HepG2 (cell line): ENCODE measurements around the gene ARMC10. TPM values are rescaled to one million over a fixed set of nuclear protein-coding genes. Genes with fewer than 3 reads are reported as not detected.
A peak's percentile ranks its signal among the peaks of the same experiment; 100 is the strongest.

Experiments
- ADNP ChIP-seq: sonication (generic); formaldehyde crosslinking; IDR thresholded peaks from 2 replicates; pipeline ENCODE4 v1.4.0; 2020; ENCODE audit warnings: missing genetic modification reagents
- BORCS8-MEF2B ChIP-seq: sonication (generic); formaldehyde crosslinking; IDR thresholded peaks from 2 replicates; pipeline ENCODE4 v1.8.0; 2022; ENCODE audit warnings: mild to moderate bottlenecking, missing genetic modification reagents
- CHD2 ChIP-seq: IDR thresholded peaks from 2 replicates; pipeline ENCODE4 v1.6.1; 2011; ENCODE audit warnings: low read depth, low read length, improper control_type of control experiment
- CSRNP1 ChIP-seq: sonication (generic); formaldehyde crosslinking; IDR thresholded peaks from 2 replicates; pipeline ENCODE4 v1.8.1; 2023; ENCODE audit warnings: mild to moderate bottlenecking, missing genetic modification reagents
- ETS1 ChIP-seq: sonication (generic); formaldehyde crosslinking; IDR thresholded peaks from 2 replicates; pipeline ENCODE4 v1.4.0; 2020; ENCODE audit warnings: missing genetic modification reagents
- FLYWCH1 ChIP-seq: sonication (generic); formaldehyde crosslinking; IDR thresholded peaks from 2 replicates; pipeline ENCODE4 v1.8.1; 2023; ENCODE audit warnings: mild to moderate bottlenecking, missing genetic modification reagents
- FOXP4 ChIP-seq: sonication (generic); formaldehyde crosslinking; IDR thresholded peaks from 2 replicates; pipeline ENCODE4 v1.4.0; 2020; ENCODE audit warnings: missing genetic modification reagents
- HES4 ChIP-seq: sonication (generic); formaldehyde crosslinking; IDR thresholded peaks from 2 replicates; pipeline ENCODE4 v1.9.0; 2021; ENCODE audit warnings: mild to moderate bottlenecking, missing genetic modification reagents, borderline replicate concordance
- HMG20A ChIP-seq: IDR thresholded peaks from 2 replicates; pipeline ENCODE4 v1.6.1; 2016; ENCODE audit warnings: borderline replicate concordance
- HNRNPUL1 ChIP-seq: fragments of 200-400 bp; formaldehyde crosslinking; IDR thresholded peaks from 2 replicates; pipeline ENCODE4 v1.6.1; 2017; ENCODE audit warnings: low read depth, mild to moderate bottlenecking, low read length, moderate library complexity
- PPARG ChIP-seq: conservative IDR thresholded peaks from 2 replicates; pipeline ENCODE4 v1.6.1; 2016; ENCODE audit warnings: missing biosample characterization, missing genetic modification reagents
- RFX1 ChIP-seq: fragments of 450-650 bp; IDR thresholded peaks from 2 replicates; pipeline ENCODE4 v1.6.1; 2017
- SATB2 ChIP-seq: sonication (generic); formaldehyde crosslinking; IDR thresholded peaks from 2 replicates; pipeline ENCODE4 v1.5.0; 2020; ENCODE audit warnings: missing genetic modification reagents
- TARDBP ChIP-seq: sonication (generic); formaldehyde crosslinking; IDR thresholded peaks from 2 replicates; pipeline ENCODE4 v1.8.0; 2022; ENCODE audit warnings: mild to moderate bottlenecking, missing genetic modification reagents
- WIZ ChIP-seq: sonication (generic); formaldehyde crosslinking; IDR thresholded peaks from 2 replicates; pipeline ENCODE4 v1.5.1; 2020; ENCODE audit warnings: mild to moderate bottlenecking, missing genetic modification reagents
- ZFP62 ChIP-seq: sonication (generic); formaldehyde crosslinking; IDR thresholded peaks from 2 replicates; pipeline ENCODE4 v1.4.0; 2020; ENCODE audit warnings: missing genetic modification reagents
- ZNF256 ChIP-seq: sonication (generic); formaldehyde crosslinking; conservative IDR thresholded peaks from 2 replicates; pipeline ENCODE4 v1.4.0; 2020; ENCODE audit warnings: missing genetic modification reagents
- ZNF260 ChIP-seq: sonication (generic); formaldehyde crosslinking; IDR thresholded peaks from 2 replicates; pipeline ENCODE4 v1.4.0; 2020; ENCODE audit warnings: missing genetic modification reagents, low read depth, mild to moderate bottlenecking, borderline replicate concordance
- ZNF292 ChIP-seq: sonication (generic); formaldehyde crosslinking; IDR thresholded peaks from 2 replicates; pipeline ENCODE4 v1.8.1; 2022; ENCODE audit warnings: mild to moderate bottlenecking, low read depth, missing genetic modification reagents, borderline replicate concordance
- ZNF660 ChIP-seq: sonication (generic); formaldehyde crosslinking; IDR thresholded peaks from 2 replicates; pipeline ENCODE4 v1.5.1; 2020; ENCODE audit warnings: mild to moderate bottlenecking, low read depth, missing genetic modification reagents, borderline replicate concordance
- ZSCAN22 ChIP-seq: sonication (generic); formaldehyde crosslinking; IDR thresholded peaks from 2 replicates; pipeline ENCODE4 v1.4.0; 2020; ENCODE audit warnings: mild to moderate bottlenecking, missing genetic modification reagents
- ZSCAN31 ChIP-seq: sonication (generic); formaldehyde crosslinking; IDR thresholded peaks from 2 replicates; pipeline ENCODE4 v1.5.0; 2020; ENCODE audit warnings: low read depth, mild to moderate bottlenecking, missing genetic modification reagents
- polyA plus RNA-seq, 8 experiments: library from polyadenylated mRNA; depleted of rRNA in 3 of 8; stranded (reverse) in 7 of 8; unstranded in 1 of 8; fragments of >200 nt; fragmentation: Illumina TruSeq in 4 of 8; extraction: Trizol in 4 of 8; gene quantifications; 2 replicates each; pipeline versions ENCODE4 v1.2.1 to v1.2.3, GENCODE V29; 2011 to 2016; ENCODE audit warnings: low read depth in 4 of 8, missing spikeins in 1 of 8, mixed read lengths in 1 of 8; ENCODE audit not compliant: insufficient read depth in 1 of 8
- total RNA-seq, 5 experiments: library from RNA; depleted of rRNA; stranded (reverse); fragments of >200 nt; fragmentation: Illumina TruSeq; extraction: Trizol; gene quantifications; 2 replicates each; pipeline ENCODE4 v1.2.3, GENCODE V29; 2016; ENCODE audit warnings: low read depth in 1 of 5
- TF ChIP-seq, protein P1 (sequence below): sonication (generic); formaldehyde crosslinking; IDR thresholded peaks from 2 replicates; pipeline ENCODE4 v1.5.0; 2020; ENCODE audit warnings: missing genetic modification reagents
- TF ChIP-seq, protein P2 (sequence below): sonication (generic); formaldehyde crosslinking; conservative IDR thresholded peaks from 2 replicates; pipeline ENCODE4 v1.8.0; 2022; ENCODE audit warnings: missing genetic modification reagents

Gene ARMC10
- total and polyA plus RNA-seq, 2 of the 13 experiments (the other 11 are each of a cell fraction or from before 2014, with no cell fraction given): 11.3 to 23.7 TPM

DNA sequence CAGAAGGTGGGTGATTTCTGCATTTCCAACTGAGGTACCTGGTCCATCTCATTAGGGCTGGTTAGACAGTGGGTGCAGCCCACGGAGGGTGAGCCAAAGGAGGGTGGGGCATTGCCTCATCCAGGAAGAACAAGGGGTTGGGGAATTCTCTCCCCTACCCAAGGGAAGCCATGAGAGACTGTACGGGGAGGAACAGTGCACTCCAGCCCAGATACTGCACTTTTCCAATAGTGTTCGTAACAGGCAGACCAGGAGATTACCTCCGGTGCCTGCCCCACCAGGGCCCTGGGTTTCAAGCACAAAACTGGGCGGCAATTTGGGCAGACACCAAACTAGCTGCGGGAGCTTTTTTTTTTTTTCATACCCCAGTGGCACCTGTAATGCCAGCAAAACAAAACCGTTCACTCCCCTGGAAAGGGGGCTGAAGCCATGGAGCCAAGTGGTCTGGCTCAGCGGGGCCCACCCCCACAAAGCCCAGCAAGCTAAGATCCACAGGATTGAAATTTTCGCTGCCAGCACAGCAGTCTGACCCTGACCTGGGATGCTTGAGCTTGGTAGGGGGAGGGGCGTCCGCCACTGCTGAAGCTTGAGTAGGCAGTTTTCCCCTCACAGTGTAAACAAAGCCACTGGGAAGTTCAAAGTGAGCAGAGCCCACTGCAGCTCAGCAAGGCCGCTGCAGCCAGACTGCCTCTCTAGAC lies 31.2 kb downstream of the ARMC10 start (continued):
- TF ChIP-seq CSRNP1 (CRISPR knock-in tag) (no peak), BORCS8-MEF2B (CRISPR knock-in tag) (peak; percentile 30; the same call in 1 of the 2 replicates), ZNF660 (CRISPR knock-in tag) (no peak), CHD2 (no peak), ZNF292 (CRISPR knock-in tag) (peak; percentile 98), SATB2 (no peak), ZNF260 (no peak), ETS1 (CRISPR knock-in tag) (no peak), FOXP4 (CRISPR knock-in tag) (peak; percentile 87), ZNF256 (CRISPR knock-in tag) (no peak), HNRNPUL1 (no peak), ZFP62 (CRISPR knock-in tag) (no peak), ZSCAN31 (CRISPR knock-in tag) (no peak), ZSCAN22 (CRISPR knock-in tag) (no peak), RFX1 (no peak), WIZ (CRISPR knock-in tag) (no peak), HES4 (CRISPR knock-in tag) (no peak), HMG20A (CRISPR knock-in tag) (peak; percentile 57; the same call in 1 of the 2 replicates), FLYWCH1 (CRISPR knock-in tag) (no peak), TARDBP (CRISPR knock-in tag) (peak; percentile 50; the same call in 1 of the 2 replicates), PPARG (CRISPR knock-in tag) (peak; percentile 48; the same call in 1 of the 2 replicates), ADNP (CRISPR knock-in tag) (no peak)
- TF ChIP-seq, protein P1, sequence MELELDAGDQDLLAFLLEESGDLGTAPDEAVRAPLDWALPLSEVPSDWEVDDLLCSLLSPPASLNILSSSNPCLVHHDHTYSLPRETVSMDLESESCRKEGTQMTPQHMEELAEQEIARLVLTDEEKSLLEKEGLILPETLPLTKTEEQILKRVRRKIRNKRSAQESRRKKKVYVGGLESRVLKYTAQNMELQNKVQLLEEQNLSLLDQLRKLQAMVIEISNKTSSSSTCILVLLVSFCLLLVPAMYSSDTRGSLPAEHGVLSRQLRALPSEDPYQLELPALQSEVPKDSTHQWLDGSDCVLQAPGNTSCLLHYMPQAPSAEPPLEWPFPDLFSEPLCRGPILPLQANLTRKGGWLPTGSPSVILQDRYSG (CRISPR knock-in tag): no peak
- TF ChIP-seq, protein P2, sequence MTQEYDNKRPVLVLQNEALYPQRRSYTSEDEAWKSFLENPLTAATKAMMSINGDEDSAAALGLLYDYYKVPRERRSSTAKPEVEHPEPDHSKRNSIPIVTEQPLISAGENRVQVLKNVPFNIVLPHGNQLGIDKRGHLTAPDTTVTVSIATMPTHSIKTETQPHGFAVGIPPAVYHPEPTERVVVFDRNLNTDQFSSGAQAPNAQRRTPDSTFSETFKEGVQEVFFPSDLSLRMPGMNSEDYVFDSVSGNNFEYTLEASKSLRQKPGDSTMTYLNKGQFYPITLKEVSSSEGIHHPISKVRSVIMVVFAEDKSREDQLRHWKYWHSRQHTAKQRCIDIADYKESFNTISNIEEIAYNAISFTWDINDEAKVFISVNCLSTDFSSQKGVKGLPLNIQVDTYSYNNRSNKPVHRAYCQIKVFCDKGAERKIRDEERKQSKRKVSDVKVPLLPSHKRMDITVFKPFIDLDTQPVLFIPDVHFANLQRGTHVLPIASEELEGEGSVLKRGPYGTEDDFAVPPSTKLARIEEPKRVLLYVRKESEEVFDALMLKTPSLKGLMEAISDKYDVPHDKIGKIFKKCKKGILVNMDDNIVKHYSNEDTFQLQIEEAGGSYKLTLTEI (CRISPR knock-in tag): no peak
